DND-41 (cell line): ENCODE measurements around the gene CCDC134.

Source experiments
- CTCF ChIP-seq: IDR thresholded peaks from 2 replicates; pipeline ENCODE4 v1.5.1; 2012; ENCODE audit warnings: borderline replicate concordance, low read length, moderate library complexity, mild to moderate bottlenecking; ENCODE audit not compliant: poor library complexity, severe bottlenecking; ENCODE audit errors: extremely low read depth
- EZH2 ChIP-seq: IDR thresholded peaks from 3 replicates; pipeline ENCODE4 v1.6.1; 2012; ENCODE audit warnings: borderline replicate concordance, low read depth, mild to moderate bottlenecking, moderate library complexity, low read length, inconsistent platforms; ENCODE audit not compliant: severe bottlenecking

GRCh38 chr22:41832553-41833368 is 32.3 kb downstream of the CCDC134 start, which contains the start of gene SREBF2:
- TF ChIP-seq CTCF (peak; percentile 14), EZH2 (no peak)
